Gastrocnemius medialis (tissue), 4 donors: Measurements from ENCODE around the gene DMAC2. TPM values are rescaled to one million over a fixed set of nuclear protein-coding genes. Genes with fewer than 3 reads are reported as not detected.

Experiments
- ATAC-seq, 2 donors: fragments of 150-250 bp; one replicate each; pipeline ENCODE4 v1.9.1; 2016
- DNase-seq, 2 donors: peaks; one replicate each; pipeline ENCODE4 v3.0.0-alpha.2; 2019
- H3K27ac ChIP-seq, 4 donors: fragments of 200-600 bp; sonication (generic); 1 replicate in 1 of 4; 2 replicates in 3 of 4; pipeline ENCODE4 v1.5.1; 2016 to 2018; ENCODE audit warnings: mild to moderate bottlenecking in 2 of 4, moderate library complexity in 1 of 4
- H3K27me3 ChIP-seq, 3 donors: fragments of 200-600 bp; sonication (generic) in 2 of 3; 1 replicate in 1 of 3; 2 replicates in 2 of 3; pipeline versions ENCODE4 v1.5.1 to v1.6.0; 2016 to 2019; ENCODE audit warnings: mild to moderate bottlenecking in 1 of 3, moderate library complexity in 1 of 3
- H3K36me3 ChIP-seq, 2 donors: fragments of 200-600 bp; sonication (generic) in 1 of 2; one replicate each; pipeline ENCODE4 v1.5.1; 2017 to 2018
- H3K4me1 ChIP-seq, 2 donors: fragments of 200-600 bp; sonication (generic) in 1 of 2; one replicate each; pipeline ENCODE4 v1.5.1; 2016 to 2017; ENCODE audit warnings: mild to moderate bottlenecking in 2 of 2
- H3K4me3 ChIP-seq, 4 donors: fragments of 200-600 bp; sonication (generic) in 3 of 4; 1 replicate in 1 of 4; 2 replicates in 3 of 4; pipeline ENCODE4 v1.5.1; 2016 to 2019; ENCODE audit warnings: mild to moderate bottlenecking in 2 of 4
- H3K9me3 ChIP-seq, 3 donors: fragments of 200-600 bp; sonication (generic) in 2 of 3; 1 replicate in 1 of 3; 2 replicates in 2 of 3; pipeline ENCODE4 v1.5.1; 2016 to 2019
- CTCF ChIP-seq, 5 experiments: fragments of 450-650 bp in 3 of 5; fragments of 200-600 bp in 2 of 5; sonication (generic) in 2 of 5; IDR thresholded peaks in 4 of 5; conservative IDR thresholded peaks in 1 of 5; 1 replicate in 4 of 5; 2 replicates in 1 of 5; pipeline ENCODE4 v1.5.1; 2016 to 2019; ENCODE audit warnings: antibody characterized with exemption in 5 of 5, mild to moderate bottlenecking in 3 of 5, moderate library complexity in 3 of 5
- POLR2A ChIP-seq, 2 donors: fragments of 450-650 bp; IDR thresholded peaks; one replicate each; pipeline ENCODE4 v1.6.1; 2017; ENCODE audit warnings: antibody characterized with exemption in 2 of 2, mild to moderate bottlenecking in 2 of 2, moderate library complexity in 2 of 2
- in situ Hi-C, 4 donors: fragments of 200-750 bp; cut with MboI; loops; one replicate each; pipeline versions ENCODE4 v1.15.0 to v1.8.0; 2017; ENCODE audit warnings: low sequenced_read_pairs in 4 of 4
- intact Hi-C: fragments of 100-400 bp; cut with DNase I; formaldehyde crosslinking; loops from one replicate; pipeline ENCODE4 v1.15.1; 2023; ENCODE audit warnings: low total_unique reads
- total RNA-seq, 4 donors: library from RNA; depleted of rRNA; stranded (reverse); fragments of >200 nt; gene quantifications; one replicate each; pipeline versions ENCODE4 v1.1.0 to v1.2.3, GENCODE V29; 2016

Gene DMAC2
- total RNA-seq, 4 donors from 2014 or later = 41.0 to 61.0 (median 49.8) TPM

- Histone ChIP-seq H3K27me3 (no peaks in the 10 kb centered on the region), H3K36me3 (no peaks in the 10 kb centered on the region), H3K27ac (peak within 1 kb of the TSS; percentile 90 to 97 (median 94)), H3K4me3 (peak within 1 kb of the TSS; percentile 89 to 95 (median 92)), H3K4me1 (peaks cover 23 to 25% of the 10 kb centered on the region in 2 donors), H3K9me3 (no peaks in the 10 kb centered on the region)
- DNase-seq = peak; percentile 99 to 100
- intact Hi-C loops = loop anchor here (1.0 to 2.0 kb wide), 4 partner anchors 17 to 134 kb away; partner anchors contain the start of genes B9D2 and DMAC2
- in situ Hi-C loops = no loop called here
- TF ChIP-seq CTCF (IDR thresholded peaks at IDR 0.05 in 4 of 5, conservative IDR thresholded peaks at IDR 0.05 in 1 of 5) (peak in 1 of 5 experiments; percentile 12), POLR2A (IDR thresholded peaks at IDR 0.05) (peak; percentile 50 to 67)
- peak; percentile 98 to 99 for ATAC-seq
Observed at GRCh38 chr19:41397086-41398049, 42.3 kb downstream of the DMAC2 start, which contains the start of the genes BCKDHA and EXOSC5. Gene BCKDHA, plus strand, starts transcription at chr19:41397818. Its CDS starts 10 bp downstream, at chr19:41397828. Gene EXOSC5, minus strand, starts transcription at chr19:41397359. Its CDS starts 31 bp downstream, at chr19:41397328.

GRCh38 chr19:41395355-41395754 is 44.4 kb downstream of the DMAC2 start:
- no peaks in the 10 kb centered on the region for H3K27me3 ChIP-seq
- H3K4me1 ChIP-seq = peaks cover 23 to 25% of the 10 kb centered on the region in 2 donors
- no peak overlapping the region for H3K4me3 ChIP-seq
- in situ Hi-C loops (no loop called here), intact Hi-C loops (no loop called here)
- no peak for TF ChIP-seq CTCF (IDR thresholded peaks at IDR 0.05 in 4 of 5, conservative IDR thresholded peaks at IDR 0.05 in 1 of 5)
- no peak for TF ChIP-seq POLR2A (IDR thresholded peaks at IDR 0.05)
- DNase-seq (no peak), ATAC-seq (no peak)
- H3K36me3 ChIP-seq = peaks cover 0 to 16% of the 10 kb centered on the region in 2 donors
- H3K27ac ChIP-seq = no peak overlapping the region
- H3K9me3 ChIP-seq = no peaks in the 10 kb centered on the region

GRCh38 chr19:41392775-41393174 is 46.9 kb downstream of the DMAC2 start:
- no peak for ATAC-seq
- Histone ChIP-seq H3K4me3 (no peak overlapping the region), H3K36me3 (peaks cover 0 to 42% of the 10 kb centered on the region in 2 donors), H3K9me3 (no peaks in the 10 kb centered on the region), H3K27me3 (no peaks in the 10 kb centered on the region), H3K4me1 (peaks cover 9 to 11% of the 10 kb centered on the region in 2 donors), H3K27ac (no peak overlapping the region)
- no peak for TF ChIP-seq POLR2A (IDR thresholded peaks at IDR 0.05)
- no peak for TF ChIP-seq CTCF (IDR thresholded peaks at IDR 0.05 in 4 of 5, conservative IDR thresholded peaks at IDR 0.05 in 1 of 5)
- no peak for DNase-seq
- intact Hi-C loops = no loop called here
- in situ Hi-C loops = no loop called here

GRCh38 chr19:41391618-41392017 is 48.1 kb downstream of the DMAC2 start:
- intact Hi-C loops = no loop called here
- Histone ChIP-seq H3K27ac (no peak overlapping the region), H3K4me1 (peaks cover 4 to 11% of the 10 kb centered on the region in 2 donors), H3K4me3 (no peak overlapping the region), H3K9me3 (no peaks in the 10 kb centered on the region), H3K36me3 (peaks cover 0 to 51% of the 10 kb centered on the region in 2 donors), H3K27me3 (no peaks in the 10 kb centered on the region)
- in situ Hi-C loops = no loop called here
- no peak for DNase-seq
- ATAC-seq = no peak
- TF ChIP-seq CTCF (IDR thresholded peaks at IDR 0.05 in 4 of 5, conservative IDR thresholded peaks at IDR 0.05 in 1 of 5) = no peak
- TF ChIP-seq POLR2A (IDR thresholded peaks at IDR 0.05) = no peak
